ENCODE data around the gene GRHPR. TPM values are rescaled to one million over a fixed set of nuclear protein-coding genes. Genes with fewer than 3 reads are reported as not detected.
"Not testable (repeated sequence)": the region's sequence is repeated elsewhere in the genome, so short reads cannot be mapped to it uniquely, and the experiment has no call there.

GRHPR gene
- total and polyA plus RNA-seq, 10 of the 15 experiments (the other 5 are each of a cell fraction or from before 2014, with no cell fraction given) = 52.4 to 194 (median 126) TPM

DNA sequence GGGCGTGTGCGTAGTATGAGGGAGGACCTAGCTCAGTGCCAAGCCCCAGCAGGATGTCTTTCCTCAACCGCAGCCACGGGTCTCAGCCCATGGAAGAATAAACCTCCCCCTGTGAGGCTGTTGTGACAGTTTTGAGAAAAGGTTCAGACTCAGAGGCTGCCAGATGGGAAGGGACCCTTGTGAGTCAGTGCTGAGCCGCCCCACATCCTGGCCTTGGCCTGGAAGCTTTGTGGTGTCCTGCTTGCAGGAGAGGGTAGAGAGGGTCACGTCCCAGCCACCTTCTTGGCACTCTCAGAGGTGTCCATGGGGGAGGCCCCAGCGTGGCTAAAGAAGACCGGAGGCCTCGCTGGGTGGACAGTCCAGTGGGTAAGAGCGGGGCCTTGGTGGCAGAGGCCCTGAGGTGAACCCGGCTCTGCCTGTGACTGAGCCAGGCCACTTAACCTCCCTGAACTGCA lies 2.8 kb downstream of the GRHPR start (continued):
- no peak for TF ChIP-seq NR2F1 (conservative IDR thresholded peaks at IDR 0.05)
- TF ChIP-seq NR2C1 (IDR thresholded peaks at IDR 0.05) = no peak
- TF ChIP-seq KAT2A (conservative IDR thresholded peaks at IDR 0.05; ENCODE audit: control insufficient read depth, low read depth, low read length) = no peak
- TF ChIP-seq, protein P1, sequence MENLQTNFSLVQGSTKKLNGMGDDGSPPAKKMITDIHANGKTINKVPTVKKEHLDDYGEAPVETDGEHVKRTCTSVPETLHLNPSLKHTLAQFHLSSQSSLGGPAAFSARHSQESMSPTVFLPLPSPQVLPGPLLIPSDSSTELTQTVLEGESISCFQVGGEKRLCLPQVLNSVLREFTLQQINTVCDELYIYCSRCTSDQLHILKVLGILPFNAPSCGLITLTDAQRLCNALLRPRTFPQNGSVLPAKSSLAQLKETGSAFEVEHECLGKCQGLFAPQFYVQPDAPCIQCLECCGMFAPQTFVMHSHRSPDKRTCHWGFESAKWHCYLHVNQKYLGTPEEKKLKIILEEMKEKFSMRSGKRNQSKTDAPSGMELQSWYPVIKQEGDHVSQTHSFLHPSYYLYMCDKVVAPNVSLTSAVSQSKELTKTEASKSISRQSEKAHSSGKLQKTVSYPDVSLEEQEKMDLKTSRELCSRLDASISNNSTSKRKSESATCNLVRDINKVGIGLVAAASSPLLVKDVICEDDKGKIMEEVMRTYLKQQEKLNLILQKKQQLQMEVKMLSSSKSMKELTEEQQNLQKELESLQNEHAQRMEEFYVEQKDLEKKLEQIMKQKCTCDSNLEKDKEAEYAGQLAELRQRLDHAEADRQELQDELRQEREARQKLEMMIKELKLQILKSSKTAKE (IDR thresholded peaks at IDR 0.05; ENCODE audit: low read depth, poor library complexity, severe bottlenecking) = no peak
- TF ChIP-seq NFXL1 (IDR thresholded peaks at IDR 0.05; ENCODE audit: borderline replicate concordance) = no peak
- TF ChIP-seq, protein P2, sequence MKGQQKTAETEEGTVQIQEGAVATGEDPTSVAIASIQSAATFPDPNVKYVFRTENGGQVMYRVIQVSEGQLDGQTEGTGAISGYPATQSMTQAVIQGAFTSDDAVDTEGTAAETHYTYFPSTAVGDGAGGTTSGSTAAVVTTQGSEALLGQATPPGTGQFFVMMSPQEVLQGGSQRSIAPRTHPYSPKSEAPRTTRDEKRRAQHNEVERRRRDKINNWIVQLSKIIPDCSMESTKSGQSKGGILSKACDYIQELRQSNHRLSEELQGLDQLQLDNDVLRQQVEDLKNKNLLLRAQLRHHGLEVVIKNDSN (IDR thresholded peaks at IDR 0.05; ENCODE audit: borderline replicate concordance, extremely low read length, insufficient read depth, low read depth, low read length) = no peak

DNA sequence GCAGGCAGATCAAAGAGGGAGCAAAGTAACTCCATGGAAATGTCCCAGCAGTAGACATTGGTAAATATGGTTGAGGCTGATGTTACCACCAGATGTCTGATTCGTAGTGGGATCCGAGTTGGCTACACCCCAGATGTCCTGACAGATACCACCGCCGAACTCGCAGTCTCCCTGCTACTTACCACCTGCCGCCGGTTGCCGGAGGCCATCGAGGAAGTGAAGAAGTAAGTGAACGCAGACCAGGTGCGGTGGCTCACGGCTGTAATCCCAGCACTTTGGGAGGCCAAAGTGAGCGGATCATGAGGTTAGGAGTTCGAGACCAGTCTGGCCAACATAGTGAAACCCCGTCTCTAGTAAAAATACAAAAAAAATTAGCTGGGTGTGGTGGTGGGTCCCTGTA lies 3.9 kb downstream of the GRHPR start:
- POLR2A ChIA-PET; in situ Hi-C loops (cut with MboI); FAIRE-seq; ATAC-seq; H3K27me3 ChIP-seq (replicated peaks in 1 of 2; ENCODE audit: control insufficient read depth in 2 of 2, insufficient read depth in 2 of 2, low read length in 1 of 2); DNase-seq (ENCODE audit: low read depth, low spot score); H4K20me1 ChIP-seq (ENCODE audit: control insufficient read depth, insufficient read depth); H3K9me3 ChIP-seq (replicated peaks; ENCODE audit: control insufficient read depth, insufficient read depth, low read length); intact Hi-C loops (cut with micrococcal nuclease; ENCODE audit: unreplicated experiment); BruUV-seq (replicated peaks); H3K9ac ChIP-seq (ENCODE audit: control insufficient read depth, insufficient read depth, low read length); H3K4me2 ChIP-seq (ENCODE audit: control insufficient read depth, insufficient read depth); H2AFZ ChIP-seq (ENCODE audit: control insufficient read depth, low read depth, low read length); RAD21 ChIA-PET (ENCODE audit: unreplicated experiment); H3K4me3 ChIP-seq; H3K27ac ChIP-seq (ENCODE audit: control insufficient read depth, insufficient read depth): not testable (repeated sequence)
- ChIA-PET SMC1A (ENCODE audit: uncharacterized antibody, unreplicated experiment) (interaction anchor here (0.6 kb wide), 1 partner anchor 12 kb away, joined by 4 read pairs; no protein-coding TSS in a partner anchor), CTCF (interaction anchor here (0.7 to 1.3 kb wide), 3 partner anchors 11 to 15 kb away, joined by 3 read pairs; no protein-coding TSS in a partner anchor)
- H3K36me3 ChIP-seq (ENCODE audit: control insufficient read depth in 2 of 2, insufficient read depth in 2 of 2, low read length in 1 of 2) = peaks cover 27 to 36% of the 10 kb centered on the region in 2 experiments; a peak in 3 of 4 replicates
- H3K4me1 ChIP-seq (ENCODE audit: control insufficient read depth, insufficient read depth, low read length) = peaks cover 17% of the 10 kb centered on the region
- peaks cover 37% of the 10 kb centered on the region for H3K79me2 ChIP-seq (ENCODE audit: control insufficient read depth, insufficient read depth, low read length)
- 94% methylated on average over 15 of the region's 15 CpGs for WGBS (ENCODE audit: insufficient coverage, insufficient replicate concordance, low lambda C conversion rate, missing lambda C conversion rate)

All from GM12878 (cell line).